BJ (cell line): Measurements from ENCODE around the gene OR51B5. TPM values are rescaled to one million over a fixed set of nuclear protein-coding genes. Genes with fewer than 3 reads are reported as not detected.
"Not testable (repeated sequence)": the region's sequence is repeated elsewhere in the genome, so short reads cannot be mapped to it uniquely, and the experiment has no call there.

Experiments used
- CTCF ChIA-PET: fragments of 350-600 bp; formaldehyde crosslinking; extraction: SDS; loops from one replicate; lab custom pipeline; 2021; ENCODE audit warnings: antibody characterized with exemption, inconsistent platforms; lab: Yijun Ruan, JAX
- POLR2A ChIA-PET: fragments of 300-600 bp; sonication (Branson Sonifier 250); formaldehyde crosslinking; extraction: SDS; loops from one replicate; lab custom pipeline; 2021; ENCODE audit warnings: antibody characterized with exemption; lab: Charles Lee
- DNase-seq: peaks from one replicate; pipeline ENCODE4 v3.0.0-alpha.2; 2011; ENCODE audit warnings: low read depth
- H3K27me3 ChIP-seq: 2 replicates; pipeline ENCODE4 v1.6.0; 2011; ENCODE audit warnings: low read length; ENCODE audit not compliant: control insufficient read depth, insufficient read depth
- H3K36me3 ChIP-seq: 2 replicates; pipeline ENCODE4 v1.5.1; 2011; ENCODE audit warnings: low read length; ENCODE audit not compliant: control insufficient read depth, insufficient read depth
- H3K4me3 ChIP-seq: 2 replicates; pipeline ENCODE4 v1.5.1; 2011; ENCODE audit warnings: low read depth, mild to moderate bottlenecking, control low read depth, low read length
- polyA plus RNA-seq: library from polyadenylated mRNA; depleted of rRNA; stranded (reverse); fragments of >200 nt; gene quantifications from 2 replicates; pipeline ENCODE4 v1.2.3, GENCODE V29; 2011
- TF ChIP-seq, protein P1 (sequence below): IDR thresholded peaks from 2 replicates; pipeline ENCODE4 v1.5.1; 2011; ENCODE audit warnings: low read depth, mild to moderate bottlenecking, control low read depth, inconsistent platforms, low read length, moderate library complexity; ENCODE audit not compliant: insufficient read depth

The OR51B5 gene
- polyA plus RNA-seq, 1 experiment, result not detected

DNA sequence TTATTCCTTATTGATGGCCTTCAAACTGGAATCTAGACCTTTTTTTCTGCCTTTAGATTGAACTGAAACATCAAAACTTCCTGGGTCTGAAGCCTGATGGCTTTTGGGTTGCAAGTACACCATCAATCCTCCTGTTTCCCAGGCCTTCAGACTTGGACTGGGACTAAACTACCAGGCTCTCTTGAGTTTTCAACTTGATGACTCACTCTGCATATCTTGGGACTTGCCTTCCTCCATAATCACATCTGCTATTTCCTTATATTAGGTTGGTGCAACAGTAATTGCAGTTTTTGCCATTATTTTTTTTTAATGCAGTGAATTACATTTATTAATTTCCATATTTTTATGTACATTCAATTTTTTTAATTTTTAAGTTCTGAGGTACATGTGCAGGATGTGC lies 7.0 kb downstream of the OR51B5 start:
- H3K4me3 ChIP-seq, result no peak overlapping the region
- DNase-seq, result no peak
- POLR2A ChIA-PET, result no interaction called here
- TF ChIP-seq, protein P1, sequence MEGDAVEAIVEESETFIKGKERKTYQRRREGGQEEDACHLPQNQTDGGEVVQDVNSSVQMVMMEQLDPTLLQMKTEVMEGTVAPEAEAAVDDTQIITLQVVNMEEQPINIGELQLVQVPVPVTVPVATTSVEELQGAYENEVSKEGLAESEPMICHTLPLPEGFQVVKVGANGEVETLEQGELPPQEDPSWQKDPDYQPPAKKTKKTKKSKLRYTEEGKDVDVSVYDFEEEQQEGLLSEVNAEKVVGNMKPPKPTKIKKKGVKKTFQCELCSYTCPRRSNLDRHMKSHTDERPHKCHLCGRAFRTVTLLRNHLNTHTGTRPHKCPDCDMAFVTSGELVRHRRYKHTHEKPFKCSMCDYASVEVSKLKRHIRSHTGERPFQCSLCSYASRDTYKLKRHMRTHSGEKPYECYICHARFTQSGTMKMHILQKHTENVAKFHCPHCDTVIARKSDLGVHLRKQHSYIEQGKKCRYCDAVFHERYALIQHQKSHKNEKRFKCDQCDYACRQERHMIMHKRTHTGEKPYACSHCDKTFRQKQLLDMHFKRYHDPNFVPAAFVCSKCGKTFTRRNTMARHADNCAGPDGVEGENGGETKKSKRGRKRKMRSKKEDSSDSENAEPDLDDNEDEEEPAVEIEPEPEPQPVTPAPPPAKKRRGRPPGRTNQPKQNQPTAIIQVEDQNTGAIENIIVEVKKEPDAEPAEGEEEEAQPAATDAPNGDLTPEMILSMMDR, result no peak
- H3K27me3 ChIP-seq, result no peaks in the 10 kb centered on the region
- H3K36me3 ChIP-seq, result no peaks in the 10 kb centered on the region
- CTCF ChIA-PET, result interaction anchor here (0.8 kb wide), 1 partner anchor 94 kb away, joined by 3 read pairs; no protein-coding TSS in a partner anchor

DNA sequence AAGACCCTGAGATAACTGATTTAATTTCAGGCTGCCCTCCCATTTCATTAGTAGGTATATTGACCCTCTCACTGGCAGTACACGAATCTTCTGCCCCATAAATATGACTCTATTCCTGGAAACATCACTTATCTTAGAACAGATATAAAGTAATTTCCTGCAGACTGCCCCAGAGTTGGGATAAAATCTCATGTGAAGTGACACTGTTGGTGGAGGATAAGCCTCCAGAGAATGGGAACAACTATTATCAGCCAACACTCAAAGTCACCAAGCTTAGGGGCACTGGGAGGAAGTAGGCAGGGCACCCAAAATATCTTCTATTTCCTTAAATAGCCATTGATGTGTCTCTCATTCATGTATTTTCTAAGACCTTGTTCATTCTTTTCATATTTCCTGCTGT lies 8.2 kb downstream of the OR51B5 start:
- POLR2A ChIA-PET, result no interaction called here
- Histone ChIP-seq H3K36me3 (no peaks in the 10 kb centered on the region), H3K27me3 (no peaks in the 10 kb centered on the region), H3K4me3 (no peak overlapping the region)
- DNase-seq, result no peak
- TF ChIP-seq, protein P1, result no peak
- CTCF ChIA-PET, result interaction anchor here (0.8 kb wide), 1 partner anchor 93 kb away, joined by 3 read pairs; no protein-coding TSS in a partner anchor

- ChIA-PET CTCF (interaction anchor here (1.2 kb wide), 1 partner anchor 10 kb away, joined by 4 read pairs; no protein-coding TSS in a partner anchor), POLR2A (no interaction called here)
- no peak for DNase-seq
- TF ChIP-seq, protein P1, result no peak
- Histone ChIP-seq H3K36me3 (no peaks in the 10 kb centered on the region), H3K27me3 (no peaks in the 10 kb centered on the region), H3K4me3 (no peak within 1 kb of the TSS)
Measured at GRCh38 chr11:5324197-5324596, 19.1 kb downstream of the OR51B5 start, which contains the start of gene OR51B2. Gene OR51B2 (minus strand): TSS chr11:5324297. CDS start chr11:5324297, 0 bp downstream.

DNA sequence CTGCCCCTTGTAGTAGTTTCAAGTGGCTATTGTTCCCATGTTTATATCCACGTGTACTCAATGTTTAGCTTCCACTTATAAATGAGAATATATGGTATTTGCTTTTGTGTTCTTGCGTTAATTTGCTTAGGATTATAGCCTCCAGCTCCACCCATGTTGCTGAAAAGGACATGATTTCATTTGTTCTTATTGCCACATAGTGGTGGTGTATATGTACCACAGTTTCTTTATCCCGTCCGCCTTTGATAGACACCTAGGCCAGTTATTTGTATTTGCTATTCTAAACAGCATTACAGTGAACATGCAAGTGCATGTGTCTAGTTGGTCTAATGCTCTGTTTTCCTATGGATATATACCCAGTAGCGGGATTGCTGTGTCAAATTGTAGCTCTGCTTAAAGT lies 26.0 kb downstream of the OR51B5 start:
- Histone ChIP-seq H3K27me3 (no peaks in the 10 kb centered on the region), H3K36me3 (no peaks in the 10 kb centered on the region), H3K4me3 (no peak overlapping the region)
- TF ChIP-seq, protein P1, result 0 out of 2 replicates have a peak, but pooled peaks have one; percentile 5
- DNase-seq, result no peak
- CTCF ChIA-PET, result interaction anchor here (1.3 kb wide), 1 partner anchor 19 kb away, joined by 4 read pairs; no protein-coding TSS in a partner anchor
- POLR2A ChIA-PET, result no interaction called here

GRCh38 chr11:5313326-5314023 lies 29.8 kb downstream of the OR51B5 start:
- CTCF ChIA-PET, result interaction anchor here (1.1 kb wide), 1 partner anchor 53 kb away, joined by 3 read pairs; no protein-coding TSS in a partner anchor
- DNase-seq, H3K36me3 ChIP-seq, H3K27me3 ChIP-seq, H3K4me3 ChIP-seq, POLR2A ChIA-PET: not testable (repeated sequence)
